ENCODE measurements around the gene KRTAP1-3. TPM values are rescaled to one million over a fixed set of nuclear protein-coding genes. Genes with fewer than 3 reads are reported as not detected.

The KRTAP1-3 gene
- total RNA-seq, 2 experiments from 2014 or later = not detected

DNA sequence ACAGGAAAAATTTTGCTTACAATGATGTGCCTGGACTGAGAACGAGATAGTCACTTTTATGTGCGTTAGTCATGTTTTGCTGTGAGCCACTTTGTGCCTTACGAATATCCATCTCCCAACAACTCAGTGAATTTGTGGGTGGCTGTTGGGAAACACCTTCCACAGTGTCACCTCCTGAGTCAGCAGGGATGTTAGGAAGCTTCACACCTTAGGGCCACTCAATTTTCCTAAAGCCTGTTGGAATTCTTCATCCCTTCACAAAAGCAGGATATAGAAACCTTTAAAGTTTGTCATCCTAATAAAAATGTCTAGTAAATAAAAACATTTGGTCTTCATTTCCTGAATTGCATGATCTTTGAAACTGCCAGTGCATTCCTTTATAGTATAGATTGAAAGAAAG, 21.5 kb downstream of the KRTAP1-3 start:
- no peak for ATAC-seq
- no peak overlapping the region for H3K4me3 Mint-ChIP-seq
- H3K4me1 Mint-ChIP-seq (ENCODE audit: low read depth) = no peaks in the 10 kb centered on the region
- POLR2A ChIA-PET = interaction anchor here (0.5 kb wide), 1 partner anchor 84 kb away, joined by 3 read pairs; no protein-coding TSS in a partner anchor
- CTCF ChIA-PET = no interaction called here
- no peaks in the 10 kb centered on the region for H3K9me3 Mint-ChIP-seq
- H3K27ac Mint-ChIP-seq = no peak overlapping the region
- DNase-seq = no peak
- TF ChIP-seq, protein P1, sequence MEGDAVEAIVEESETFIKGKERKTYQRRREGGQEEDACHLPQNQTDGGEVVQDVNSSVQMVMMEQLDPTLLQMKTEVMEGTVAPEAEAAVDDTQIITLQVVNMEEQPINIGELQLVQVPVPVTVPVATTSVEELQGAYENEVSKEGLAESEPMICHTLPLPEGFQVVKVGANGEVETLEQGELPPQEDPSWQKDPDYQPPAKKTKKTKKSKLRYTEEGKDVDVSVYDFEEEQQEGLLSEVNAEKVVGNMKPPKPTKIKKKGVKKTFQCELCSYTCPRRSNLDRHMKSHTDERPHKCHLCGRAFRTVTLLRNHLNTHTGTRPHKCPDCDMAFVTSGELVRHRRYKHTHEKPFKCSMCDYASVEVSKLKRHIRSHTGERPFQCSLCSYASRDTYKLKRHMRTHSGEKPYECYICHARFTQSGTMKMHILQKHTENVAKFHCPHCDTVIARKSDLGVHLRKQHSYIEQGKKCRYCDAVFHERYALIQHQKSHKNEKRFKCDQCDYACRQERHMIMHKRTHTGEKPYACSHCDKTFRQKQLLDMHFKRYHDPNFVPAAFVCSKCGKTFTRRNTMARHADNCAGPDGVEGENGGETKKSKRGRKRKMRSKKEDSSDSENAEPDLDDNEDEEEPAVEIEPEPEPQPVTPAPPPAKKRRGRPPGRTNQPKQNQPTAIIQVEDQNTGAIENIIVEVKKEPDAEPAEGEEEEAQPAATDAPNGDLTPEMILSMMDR (IDR thresholded peaks at IDR 0.05) = no peak
- intact Hi-C loops (cut with micrococcal nuclease) = no loop called here
- no peaks in the 10 kb centered on the region for H3K36me3 Mint-ChIP-seq (ENCODE audit: low read depth)
- no peaks in the 10 kb centered on the region for H3K27me3 Mint-ChIP-seq

DNA sequence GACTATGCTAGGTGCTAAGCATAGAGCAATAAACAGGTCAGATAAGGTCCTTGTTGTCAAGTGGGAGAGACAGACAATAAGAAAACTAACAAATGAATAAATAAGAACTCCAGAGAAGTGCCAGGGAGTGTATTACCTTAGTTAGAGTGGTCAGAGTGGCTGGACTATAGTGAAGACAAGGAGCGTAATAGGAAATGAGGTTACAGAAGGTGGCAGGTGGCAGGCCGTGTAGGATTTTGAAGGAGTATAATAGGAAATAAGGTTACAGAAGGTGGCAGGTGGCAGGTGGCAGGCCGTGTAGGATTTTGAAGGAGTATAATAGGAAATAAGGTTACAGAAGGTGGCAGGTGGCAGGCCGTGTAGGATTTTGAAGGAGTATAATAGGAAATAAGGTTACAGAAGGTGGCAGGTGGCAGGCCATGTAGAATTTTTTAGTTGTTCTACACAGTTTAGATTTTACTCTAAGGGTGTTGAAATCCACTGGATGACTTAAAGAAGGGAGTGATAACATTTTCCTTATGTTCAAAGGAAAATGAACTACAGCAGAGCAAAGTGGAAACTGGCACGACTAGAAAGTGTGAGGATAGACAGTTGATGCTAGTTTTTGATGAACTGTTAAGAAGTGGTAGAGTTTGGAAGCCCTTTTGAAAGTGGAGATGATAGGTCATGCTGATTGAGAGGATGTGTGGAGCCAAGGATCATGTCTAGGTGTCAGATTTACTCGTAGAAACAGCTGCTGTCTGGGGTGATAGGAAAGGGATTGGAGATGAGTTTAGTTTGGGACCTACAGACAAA, 22.2 kb downstream of the KRTAP1-3 start:
- ATAC-seq (no peak), DNase-seq (no peak)
- intact Hi-C loops (cut with micrococcal nuclease) = no loop called here
- Mint-ChIP-seq H3K36me3 (ENCODE audit: low read depth) (no peaks in the 10 kb centered on the region), H3K9me3 (no peaks in the 10 kb centered on the region), H3K4me3 (no peak overlapping the region), H3K4me1 (ENCODE audit: low read depth) (no peaks in the 10 kb centered on the region), H3K27me3 (no peaks in the 10 kb centered on the region), H3K27ac (no peak overlapping the region)
- CTCF ChIA-PET = no interaction called here
- TF ChIP-seq, protein P1 (IDR thresholded peaks at IDR 0.05) = no peak
- POLR2A ChIA-PET = no interaction called here

DNA sequence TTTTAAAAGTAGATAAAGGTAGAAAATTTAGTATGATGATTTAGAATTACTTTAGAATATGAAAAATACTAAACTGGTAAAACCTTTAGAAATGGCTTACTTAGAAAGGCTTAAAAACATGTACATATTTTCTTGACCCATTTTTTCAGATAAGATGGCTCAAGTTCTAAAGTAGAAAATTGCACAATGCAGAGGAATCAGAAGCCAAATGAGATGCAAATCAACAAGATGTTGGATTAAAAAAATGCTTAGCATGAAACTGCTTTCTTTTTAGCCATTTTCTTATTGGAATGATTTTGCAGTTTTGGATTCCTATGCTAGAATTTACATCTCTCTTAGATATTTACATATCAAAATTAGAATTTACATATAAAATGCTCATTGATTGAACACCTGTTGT, 24.2 kb downstream of the KRTAP1-3 start:
- Mint-ChIP-seq H3K27ac (no peak overlapping the region), H3K9me3 (no peaks in the 10 kb centered on the region), H3K4me1 (ENCODE audit: low read depth) (no peaks in the 10 kb centered on the region), H3K27me3 (no peaks in the 10 kb centered on the region), H3K4me3 (no peak overlapping the region), H3K36me3 (ENCODE audit: low read depth) (no peaks in the 10 kb centered on the region)
- TF ChIP-seq, protein P1 (IDR thresholded peaks at IDR 0.05) = no peak
- CTCF ChIA-PET = interaction anchor here (0.6 kb wide), 1 partner anchor 248 kb away, joined by 3 read pairs; no protein-coding TSS in a partner anchor
- no peak for ATAC-seq
- no peak for DNase-seq
- intact Hi-C loops (cut with micrococcal nuclease) = no loop called here
- POLR2A ChIA-PET = interaction anchor here (0.7 kb wide), 1 partner anchor 191 kb away, joined by 3 read pairs; no protein-coding TSS in a partner anchor

DNA sequence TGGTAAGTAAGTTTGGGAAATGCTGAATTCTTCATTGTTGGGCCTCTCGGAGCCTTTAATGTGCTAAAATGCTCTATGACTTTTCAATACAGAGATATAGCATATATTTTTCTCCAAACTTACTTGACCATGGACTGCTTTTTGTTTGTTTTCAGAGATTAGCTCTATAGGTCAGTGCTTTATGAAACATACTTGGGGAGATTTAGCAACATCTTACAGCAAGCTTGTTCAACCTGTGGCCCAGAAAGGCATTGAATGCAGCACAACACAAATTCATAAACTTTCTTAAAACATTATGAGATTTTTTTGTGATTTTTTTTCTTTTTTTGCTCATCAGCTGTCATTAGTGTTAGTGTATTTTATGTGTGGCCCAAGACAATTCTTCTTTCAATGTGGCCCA, 24.7 kb downstream of the KRTAP1-3 start:
- no peaks in the 10 kb centered on the region for H3K36me3 Mint-ChIP-seq (ENCODE audit: low read depth)
- ChIA-PET POLR2A (interaction anchor here (0.7 kb wide), 1 partner anchor 191 kb away, joined by 3 read pairs; no protein-coding TSS in a partner anchor), CTCF (interaction anchor here (0.6 kb wide), 1 partner anchor 248 kb away, joined by 3 read pairs; no protein-coding TSS in a partner anchor)
- H3K27ac Mint-ChIP-seq = no peak overlapping the region
- intact Hi-C loops (cut with micrococcal nuclease) = no loop called here
- H3K9me3 Mint-ChIP-seq = no peaks in the 10 kb centered on the region
- no peak for DNase-seq
- no peaks in the 10 kb centered on the region for H3K27me3 Mint-ChIP-seq
- ATAC-seq = no peak
- no peaks in the 10 kb centered on the region for H3K4me1 Mint-ChIP-seq (ENCODE audit: low read depth)
- H3K4me3 Mint-ChIP-seq = no peak overlapping the region
- TF ChIP-seq, protein P1 (IDR thresholded peaks at IDR 0.05) = no peak

DNA sequence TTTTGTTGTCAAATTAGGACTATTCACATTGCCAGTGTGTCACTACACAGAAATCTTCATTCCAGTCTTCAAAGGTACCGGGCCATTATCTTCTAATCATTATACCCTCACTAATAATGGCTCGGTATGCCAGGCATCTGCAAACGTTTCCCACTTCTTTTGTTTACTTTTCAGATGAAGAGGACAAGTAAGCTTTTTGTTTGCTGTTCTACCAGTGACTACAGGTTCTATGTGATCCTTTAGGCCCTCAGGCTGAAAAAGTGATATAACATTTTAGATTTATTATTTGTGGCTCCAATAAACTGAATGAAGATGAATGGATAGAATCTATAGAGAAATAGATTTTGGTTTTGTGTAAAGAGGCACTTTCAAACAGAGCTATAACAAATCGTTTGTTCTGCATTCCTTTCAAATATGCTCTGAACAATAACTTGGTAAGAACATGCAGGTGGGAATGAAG, 25.3 kb downstream of the KRTAP1-3 start:
- H3K4me3 Mint-ChIP-seq = no peak overlapping the region
- H3K4me1 Mint-ChIP-seq (ENCODE audit: low read depth) = no peaks in the 10 kb centered on the region
- H3K9me3 Mint-ChIP-seq = no peaks in the 10 kb centered on the region
- no peaks in the 10 kb centered on the region for H3K27me3 Mint-ChIP-seq
- no peak overlapping the region for H3K27ac Mint-ChIP-seq
- DNase-seq (no peak), ATAC-seq (no peak)
- H3K36me3 Mint-ChIP-seq (ENCODE audit: low read depth) = no peaks in the 10 kb centered on the region
- ChIA-PET POLR2A (no interaction called here), CTCF (no interaction called here)
- intact Hi-C loops (cut with micrococcal nuclease) = no loop called here
- TF ChIP-seq, protein P1 (IDR thresholded peaks at IDR 0.05) = no peak
